ENCODE measurements around the gene MED23.

GRCh38 chr6:131657222-131657621, 29.2 kb upstream of the MED23 start:
- TF ChIP-seq, protein P1, sequence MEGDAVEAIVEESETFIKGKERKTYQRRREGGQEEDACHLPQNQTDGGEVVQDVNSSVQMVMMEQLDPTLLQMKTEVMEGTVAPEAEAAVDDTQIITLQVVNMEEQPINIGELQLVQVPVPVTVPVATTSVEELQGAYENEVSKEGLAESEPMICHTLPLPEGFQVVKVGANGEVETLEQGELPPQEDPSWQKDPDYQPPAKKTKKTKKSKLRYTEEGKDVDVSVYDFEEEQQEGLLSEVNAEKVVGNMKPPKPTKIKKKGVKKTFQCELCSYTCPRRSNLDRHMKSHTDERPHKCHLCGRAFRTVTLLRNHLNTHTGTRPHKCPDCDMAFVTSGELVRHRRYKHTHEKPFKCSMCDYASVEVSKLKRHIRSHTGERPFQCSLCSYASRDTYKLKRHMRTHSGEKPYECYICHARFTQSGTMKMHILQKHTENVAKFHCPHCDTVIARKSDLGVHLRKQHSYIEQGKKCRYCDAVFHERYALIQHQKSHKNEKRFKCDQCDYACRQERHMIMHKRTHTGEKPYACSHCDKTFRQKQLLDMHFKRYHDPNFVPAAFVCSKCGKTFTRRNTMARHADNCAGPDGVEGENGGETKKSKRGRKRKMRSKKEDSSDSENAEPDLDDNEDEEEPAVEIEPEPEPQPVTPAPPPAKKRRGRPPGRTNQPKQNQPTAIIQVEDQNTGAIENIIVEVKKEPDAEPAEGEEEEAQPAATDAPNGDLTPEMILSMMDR (IDR thresholded peaks at IDR 0.05) = no peak
- TF ChIP-seq POLR2A (IDR thresholded peaks at IDR 0.05) = no peak

Data from lower leg skin (tissue), 3 donors.